ENCODE data around the gene BCL2L13. TPM values are rescaled to one million over a fixed set of nuclear protein-coding genes. Genes with fewer than 3 reads are reported as not detected.
"Not testable (repeated sequence)": the region's sequence is repeated elsewhere in the genome, so short reads cannot be mapped to it uniquely, and the experiment has no call there.

BCL2L13 gene
- total and polyA plus RNA-seq, 2 experiments from 2014 or later: 34.4 to 38.6 TPM

DNA sequence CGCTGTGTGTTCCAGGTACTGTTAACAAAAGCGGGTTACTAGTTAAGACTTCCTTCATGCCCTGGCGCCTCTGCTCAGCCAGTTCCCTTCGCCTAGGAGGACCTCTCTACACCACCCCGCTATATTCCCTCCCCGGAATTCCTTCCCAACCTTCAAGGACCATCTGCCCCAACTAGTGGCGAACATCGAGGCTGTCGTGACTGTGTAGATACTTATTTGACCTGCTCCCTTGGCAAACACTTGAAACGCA lies 450 bp upstream of the BCL2L13 start:
- Histone ChIP-seq H3K27ac (peak overlapping the region; percentile 99), H3K79me2 (peaks cover 34% of the 10 kb centered on the region), H3K4me2 (peak overlapping the region; percentile 82), H3K27me3 (no peaks in the 10 kb centered on the region), H3K36me3 (replicated peaks; ENCODE audit: insufficient read depth, low read depth) (no peaks in the 10 kb centered on the region), H4K20me1 (ENCODE audit: insufficient read depth, poor library complexity, severe bottlenecking) (no peaks in the 10 kb centered on the region), H2AFZ (peak overlapping the region; percentile 68), H3K9me3 (ENCODE audit: low read depth) (no peaks in the 10 kb centered on the region), H3K9me2 (replicated peaks; ENCODE audit: insufficient read depth) (no peaks in the 10 kb centered on the region), H3K4me1 (ENCODE audit: insufficient read depth) (peaks cover 23% of the 10 kb centered on the region), H3K4me3 (peak overlapping the region; percentile 54)
- no peak for TF ChIP-seq EZH2phosphoT487 (IDR thresholded peaks at IDR 0.05; ENCODE audit: low read depth, severe bottlenecking, unreplicated experiment)
- DNase-seq (ENCODE audit: low spot score): no peak
- WGBS (ENCODE audit: low lambda C conversion rate, missing lambda C conversion rate): 2% methylated on average over 10 of the region's 10 CpGs

DNA sequence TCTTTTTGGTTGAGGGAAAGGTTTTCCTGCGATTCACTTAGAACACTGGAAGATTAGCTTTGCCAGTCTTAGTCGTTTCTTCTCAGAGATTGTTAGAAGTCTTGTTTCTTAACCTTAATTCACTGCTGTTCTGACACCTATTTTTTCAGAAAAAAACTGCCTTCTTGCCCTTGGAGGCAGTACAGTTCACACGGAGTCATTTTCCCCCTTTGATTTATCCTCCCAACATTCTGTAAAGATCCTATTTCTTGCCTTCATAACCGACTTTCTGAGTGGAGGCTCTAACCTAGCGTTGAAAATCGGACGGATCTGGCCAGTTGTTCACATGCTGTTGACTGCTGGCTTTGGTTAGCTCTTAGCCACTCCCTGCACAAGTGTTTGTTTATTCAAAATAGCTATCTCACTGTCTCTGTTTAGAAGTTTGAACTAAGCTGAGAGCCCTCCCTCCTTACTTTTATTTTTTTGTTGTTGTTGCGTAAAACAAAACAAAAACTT lies 737 bp downstream of the BCL2L13 start:
- Histone ChIP-seq H3K4me2 (peak overlapping the region; percentile 78), H3K9me3 (ENCODE audit: low read depth) (no peaks in the 10 kb centered on the region), H3K36me3 (replicated peaks; ENCODE audit: insufficient read depth, low read depth) (no peaks in the 10 kb centered on the region), H3K27ac (peak overlapping the region; percentile 99), H3K79me2 (peaks cover 46% of the 10 kb centered on the region), H3K9me2 (replicated peaks; ENCODE audit: insufficient read depth) (no peaks in the 10 kb centered on the region), H2AFZ (peak overlapping the region; percentile 56), H4K20me1 (ENCODE audit: insufficient read depth, poor library complexity, severe bottlenecking) (no peaks in the 10 kb centered on the region), H3K27me3 (no peaks in the 10 kb centered on the region), H3K4me3 (peak overlapping the region; percentile 70), H3K4me1 (ENCODE audit: insufficient read depth) (peaks cover 14% of the 10 kb centered on the region)
- DNase-seq (ENCODE audit: low spot score): peak; percentile 72
- WGBS (ENCODE audit: low lambda C conversion rate, missing lambda C conversion rate): 9% methylated on average over 8 of the region's 8 CpGs
- TF ChIP-seq EZH2 (IDR thresholded peaks at IDR 0.05; ENCODE audit: borderline replicate concordance): no peak
- TF ChIP-seq, protein P1, sequence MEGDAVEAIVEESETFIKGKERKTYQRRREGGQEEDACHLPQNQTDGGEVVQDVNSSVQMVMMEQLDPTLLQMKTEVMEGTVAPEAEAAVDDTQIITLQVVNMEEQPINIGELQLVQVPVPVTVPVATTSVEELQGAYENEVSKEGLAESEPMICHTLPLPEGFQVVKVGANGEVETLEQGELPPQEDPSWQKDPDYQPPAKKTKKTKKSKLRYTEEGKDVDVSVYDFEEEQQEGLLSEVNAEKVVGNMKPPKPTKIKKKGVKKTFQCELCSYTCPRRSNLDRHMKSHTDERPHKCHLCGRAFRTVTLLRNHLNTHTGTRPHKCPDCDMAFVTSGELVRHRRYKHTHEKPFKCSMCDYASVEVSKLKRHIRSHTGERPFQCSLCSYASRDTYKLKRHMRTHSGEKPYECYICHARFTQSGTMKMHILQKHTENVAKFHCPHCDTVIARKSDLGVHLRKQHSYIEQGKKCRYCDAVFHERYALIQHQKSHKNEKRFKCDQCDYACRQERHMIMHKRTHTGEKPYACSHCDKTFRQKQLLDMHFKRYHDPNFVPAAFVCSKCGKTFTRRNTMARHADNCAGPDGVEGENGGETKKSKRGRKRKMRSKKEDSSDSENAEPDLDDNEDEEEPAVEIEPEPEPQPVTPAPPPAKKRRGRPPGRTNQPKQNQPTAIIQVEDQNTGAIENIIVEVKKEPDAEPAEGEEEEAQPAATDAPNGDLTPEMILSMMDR (IDR thresholded peaks at IDR 0.05; ENCODE audit: poor library complexity): no peak
- TF ChIP-seq EZH2phosphoT487 (IDR thresholded peaks at IDR 0.05; ENCODE audit: low read depth, severe bottlenecking, unreplicated experiment): no peak

DNA sequence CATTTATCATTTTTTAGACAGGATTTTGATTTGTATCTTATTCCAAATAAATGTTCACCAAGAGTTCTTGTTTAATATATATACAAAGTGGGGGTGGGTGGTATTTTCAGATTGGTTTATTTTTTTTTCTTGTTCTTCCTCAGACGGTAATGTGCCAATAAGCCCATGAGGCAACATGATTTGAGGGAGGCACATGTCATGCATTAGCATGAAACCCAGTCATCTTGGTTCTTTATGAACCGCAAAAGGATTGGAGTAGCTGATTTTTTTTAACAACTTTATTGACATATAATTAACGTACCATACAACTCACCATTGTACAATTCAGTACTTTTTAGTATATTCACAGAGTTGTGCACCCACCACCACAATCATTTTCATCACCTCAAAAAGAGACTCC lies 2.7 kb downstream of the BCL2L13 start:
- Histone ChIP-seq H3K36me3 (replicated peaks; ENCODE audit: insufficient read depth, low read depth) (no peaks in the 10 kb centered on the region), H3K4me1 (ENCODE audit: insufficient read depth) (peaks cover 12% of the 10 kb centered on the region), H4K20me1 (ENCODE audit: insufficient read depth, poor library complexity, severe bottlenecking) (no peaks in the 10 kb centered on the region), H3K4me3 (no peak overlapping the region), H3K9me3 (ENCODE audit: low read depth) (no peaks in the 10 kb centered on the region), H2AFZ (no peak overlapping the region), H3K27me3 (no peaks in the 10 kb centered on the region), H3K27ac (no peak overlapping the region), H3K4me2 (no peak overlapping the region), H3K9me2 (replicated peaks; ENCODE audit: insufficient read depth) (no peaks in the 10 kb centered on the region), H3K79me2 (peaks cover 64% of the 10 kb centered on the region)
- TF ChIP-seq EZH2 (IDR thresholded peaks at IDR 0.05; ENCODE audit: borderline replicate concordance) (no peak), EZH2phosphoT487 (IDR thresholded peaks at IDR 0.05; ENCODE audit: low read depth, severe bottlenecking, unreplicated experiment) (no peak)
- TF ChIP-seq, protein P1 (IDR thresholded peaks at IDR 0.05; ENCODE audit: poor library complexity): no peak
- no peak for DNase-seq (ENCODE audit: low spot score)
- WGBS (ENCODE audit: low lambda C conversion rate, missing lambda C conversion rate): 91% methylated on average over 3 of the region's 3 CpGs

DNA sequence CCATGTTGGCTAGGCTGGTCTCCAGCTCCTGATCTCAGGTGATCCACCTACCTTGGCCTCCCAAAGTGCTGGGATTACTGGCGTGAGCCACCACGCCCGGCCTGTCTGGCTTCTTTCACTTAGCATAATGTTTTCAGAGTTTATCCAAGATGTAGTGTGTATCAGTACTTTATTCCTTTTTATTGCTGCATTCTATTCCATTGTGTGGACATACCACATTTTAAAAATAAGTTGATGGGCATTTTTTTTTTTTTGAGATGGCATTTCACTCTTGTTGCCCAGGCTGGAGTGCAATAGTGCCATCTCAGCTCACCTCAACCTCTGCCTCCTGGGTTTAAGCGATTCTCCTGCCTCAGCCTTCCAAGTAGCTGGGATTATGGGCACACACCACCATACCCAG lies 3.8 kb downstream of the BCL2L13 start:
- H3K79me2 ChIP-seq: peaks cover 71% of the 10 kb centered on the region

More for the DNA sequence above, 3.8 kb downstream of the BCL2L13 start:
- H3K27me3 ChIP-seq; H3K27ac ChIP-seq; H3K36me3 ChIP-seq (replicated peaks; ENCODE audit: insufficient read depth, low read depth); H3K9me3 ChIP-seq (ENCODE audit: low read depth); H3K4me2 ChIP-seq; H4K20me1 ChIP-seq (ENCODE audit: insufficient read depth, poor library complexity, severe bottlenecking); H3K4me3 ChIP-seq; H3K9me2 ChIP-seq (replicated peaks; ENCODE audit: insufficient read depth); H2AFZ ChIP-seq; DNase-seq (ENCODE audit: low spot score): not testable (repeated sequence)
- H3K4me1 ChIP-seq (ENCODE audit: insufficient read depth): peaks cover 10% of the 10 kb centered on the region
- 97% methylated on average over 4 of the region's 4 CpGs for WGBS (ENCODE audit: low lambda C conversion rate, missing lambda C conversion rate)

Measured in hepatocyte (in vitro differentiated cells).